ENCODE results near the gene EFEMP2.

- TF ChIP-seq TARDBP (IDR thresholded peaks at IDR 0.05) (no peak), ARNT (IDR thresholded peaks at IDR 0.05) (no peak)
These were observed 45.0 kb upstream of the EFEMP2 start for GRCh38 chr11:65917434-65918210.

Data from HEK293T (cell line).